Vagina (tissue), 2 donors: Measurements from ENCODE around the gene COL28A1. TPM values are rescaled to one million over a fixed set of nuclear protein-coding genes. Genes with fewer than 3 reads are reported as not detected.

Source experiments
- DNase-seq, 2 donors: peaks; one replicate each; pipeline ENCODE4 v3.0.0-alpha.2; 2017; ENCODE audit errors: extremely low spot score in 2 of 2
- H3K27ac ChIP-seq: fragments of 200-600 bp; sonication (generic); one replicate; pipeline ENCODE4 v1.5.1; 2019
- H3K27me3 ChIP-seq: fragments of 200-600 bp; sonication (generic); one replicate; pipeline ENCODE4 v1.5.1; 2019
- H3K36me3 ChIP-seq, 2 donors: fragments of 200-600 bp; sonication (generic); one replicate each; pipeline ENCODE4 v1.5.1; 2017 to 2019
- H3K4me1 ChIP-seq: fragments of 200-600 bp; sonication (generic); one replicate; pipeline ENCODE4 v1.5.1; 2019
- H3K4me3 ChIP-seq, 2 donors: fragments of 200-600 bp; sonication (generic); 1 replicate in 1 of 2; 2 replicates in 1 of 2; pipeline ENCODE4 v1.5.1; 2016 to 2019
- H3K9me3 ChIP-seq: fragments of 200-600 bp; sonication (generic); one replicate; pipeline ENCODE4 v1.5.1; 2019
- CTCF ChIP-seq, 3 experiments: fragments of 450-650 bp in 2 of 3; fragments of 200-600 bp in 1 of 3; sonication (generic) in 1 of 3; IDR thresholded peaks; one replicate each; pipeline ENCODE4 v1.5.1; 2017 to 2019; ENCODE audit warnings: antibody characterized with exemption in 3 of 3, mild to moderate bottlenecking in 2 of 3, moderate library complexity in 2 of 3
- POLR2A ChIP-seq, 2 donors: fragments of 450-650 bp; IDR thresholded peaks; one replicate each; pipeline ENCODE4 v1.6.1; 2017; ENCODE audit warnings: antibody characterized with exemption in 2 of 2, mild to moderate bottlenecking in 2 of 2, moderate library complexity in 2 of 2
- POLR2AphosphoS5 ChIP-seq, 2 donors: sonication (generic); formaldehyde crosslinking; IDR thresholded peaks; one replicate each; pipeline ENCODE4 v1.9.0; 2017; ENCODE audit warnings: antibody characterized with exemption in 2 of 2, mild to moderate bottlenecking in 2 of 2, low read depth in 1 of 2; ENCODE audit not compliant: insufficient read depth in 1 of 2
- intact Hi-C: fragments of 100-400 bp; cut with DNase I; formaldehyde crosslinking; loops from one replicate; pipeline ENCODE4 v1.15.1; 2023
- total RNA-seq: library from RNA; depleted of rRNA; stranded (reverse); fragments of >200 nt; gene quantifications from one replicate; pipeline ENCODE4 v1.2.3, GENCODE V29; 2016

Gene COL28A1
- total RNA-seq, 1 donor from 2014 or later, result 5.4 TPM

GRCh38 chr7:7566651-7567611 is 31.3 kb upstream of the COL28A1 start, which contains the start of gene MIOS:
Gene MIOS, plus strand, starts transcription at chr7:7566884. Its CDS starts 5,592 bp downstream, at chr7:7572476.
- peak within 1 kb of the TSS; percentile 94 for H3K27ac ChIP-seq
- no peaks in the 10 kb centered on the region for H3K36me3 ChIP-seq
- H3K27me3 ChIP-seq, result no peaks in the 10 kb centered on the region
- intact Hi-C loops, result no loop called here
- H3K9me3 ChIP-seq, result no peaks in the 10 kb centered on the region
- peaks cover 51% of the 10 kb centered on the region for H3K4me1 ChIP-seq
- H3K4me3 ChIP-seq, result peak within 1 kb of the TSS; percentile 77 to 81
- no peak for DNase-seq
- TF ChIP-seq CTCF (IDR thresholded peaks at IDR 0.05) (no peak), POLR2AphosphoS5 (IDR thresholded peaks at IDR 0.05; ENCODE audit: insufficient read depth in 1 of 2, low read depth in 1 of 2) (peak in 1 of 2 donors; percentile 38), POLR2A (IDR thresholded peaks at IDR 0.05) (peak in 1 of 2 donors; percentile 58)

GRCh38 chr7:7565746-7566650 is 30.3 kb upstream of the COL28A1 start:
- H3K4me3 ChIP-seq, result peak overlapping the region; percentile 77 to 81
- intact Hi-C loops, result no loop called here
- no peaks in the 10 kb centered on the region for H3K27me3 ChIP-seq
- no peaks in the 10 kb centered on the region for H3K9me3 ChIP-seq
- peak overlapping the region; percentile 94 for H3K27ac ChIP-seq
- no peak for DNase-seq
- H3K4me1 ChIP-seq, result peaks cover 51% of the 10 kb centered on the region
- TF ChIP-seq CTCF (IDR thresholded peaks at IDR 0.05) (no peak), POLR2A (IDR thresholded peaks at IDR 0.05) (no peak), POLR2AphosphoS5 (IDR thresholded peaks at IDR 0.05; ENCODE audit: insufficient read depth in 1 of 2, low read depth in 1 of 2) (no peak)
- no peaks in the 10 kb centered on the region for H3K36me3 ChIP-seq

- H3K36me3 ChIP-seq, result no peaks in the 10 kb centered on the region
- peaks cover 45% of the 10 kb centered on the region for H3K4me1 ChIP-seq
- TF ChIP-seq POLR2A (IDR thresholded peaks at IDR 0.05), result no peak
- TF ChIP-seq POLR2AphosphoS5 (IDR thresholded peaks at IDR 0.05; ENCODE audit: insufficient read depth in 1 of 2, low read depth in 1 of 2), result no peak
- no peak for TF ChIP-seq CTCF (IDR thresholded peaks at IDR 0.05)
- H3K27ac ChIP-seq, result no peak overlapping the region
- intact Hi-C loops, result no loop called here
- no peak for DNase-seq
- no peaks in the 10 kb centered on the region for H3K27me3 ChIP-seq
- H3K4me3 ChIP-seq, result no peak overlapping the region
- no peaks in the 10 kb centered on the region for H3K9me3 ChIP-seq
Observed at GRCh38 chr7:7565018-7565680, 29.5 kb upstream of the COL28A1 start.

- peaks cover 37% of the 10 kb centered on the region for H3K4me1 ChIP-seq
- no peak for DNase-seq
- H3K36me3 ChIP-seq, result no peaks in the 10 kb centered on the region
- intact Hi-C loops, result no loop called here
- H3K9me3 ChIP-seq, result no peaks in the 10 kb centered on the region
- TF ChIP-seq POLR2AphosphoS5 (IDR thresholded peaks at IDR 0.05; ENCODE audit: insufficient read depth in 1 of 2, low read depth in 1 of 2) (peak in 1 of 2 donors; percentile 59), POLR2A (IDR thresholded peaks at IDR 0.05) (no peak)
- H3K27me3 ChIP-seq, result no peaks in the 10 kb centered on the region
- no peak overlapping the region for H3K27ac ChIP-seq
- no peak overlapping the region for H3K4me3 ChIP-seq
Observed at GRCh38 chr7:7564323-7564780, 28.7 kb upstream of the COL28A1 start.

GRCh38 chr7:7563813-7564212 is 28.1 kb upstream of the COL28A1 start:
- no peaks in the 10 kb centered on the region for H3K36me3 ChIP-seq
- H3K27me3 ChIP-seq, result no peaks in the 10 kb centered on the region
- intact Hi-C loops, result no loop called here
- TF ChIP-seq CTCF (IDR thresholded peaks at IDR 0.05) (no peak), POLR2A (IDR thresholded peaks at IDR 0.05) (no peak), POLR2AphosphoS5 (IDR thresholded peaks at IDR 0.05; ENCODE audit: insufficient read depth in 1 of 2, low read depth in 1 of 2) (no peak)
- H3K9me3 ChIP-seq, result no peaks in the 10 kb centered on the region
- H3K4me3 ChIP-seq, result no peak overlapping the region
- DNase-seq, result no peak
- peaks cover 31% of the 10 kb centered on the region for H3K4me1 ChIP-seq
- H3K27ac ChIP-seq, result no peak overlapping the region
